Panc1 (cell line): Measurements from ENCODE around the gene NUDT3.

Experiments
- POLR2AphosphoS5 ChIP-seq: IDR thresholded peaks from 2 replicates; pipeline ENCODE4 v1.6.1; 2012; ENCODE audit warnings: mild to moderate bottlenecking, low read depth, low read length, moderate library complexity
- SIN3A ChIP-seq: IDR thresholded peaks from 2 replicates; pipeline ENCODE4 v1.6.1; 2012; ENCODE audit warnings: low read depth, mild to moderate bottlenecking, low read length, moderate library complexity, borderline replicate concordance; ENCODE audit not compliant: insufficient read depth
- TCF7L2 ChIP-seq: IDR thresholded peaks from 2 replicates; pipeline ENCODE4 v1.6.1; 2011; ENCODE audit warnings: mild to moderate bottlenecking, low read depth, low read length, inconsistent platforms
- TF ChIP-seq, protein P1 (sequence below): fragments of 450-650 bp; IDR thresholded peaks from 2 replicates; pipeline ENCODE4 v1.5.1; 2017; ENCODE audit warnings: mild to moderate bottlenecking
- TF ChIP-seq, protein P2 (sequence below), 2 experiments: IDR thresholded peaks; 2 replicates each; pipeline ENCODE4 v1.6.1; 2011 to 2012; ENCODE audit warnings: low read depth in 2 of 2, control low read depth in 1 of 2, low read length in 1 of 2, mild to moderate bottlenecking in 1 of 2, moderate library complexity in 1 of 2; ENCODE audit not compliant: insufficient read depth in 1 of 2

DNA sequence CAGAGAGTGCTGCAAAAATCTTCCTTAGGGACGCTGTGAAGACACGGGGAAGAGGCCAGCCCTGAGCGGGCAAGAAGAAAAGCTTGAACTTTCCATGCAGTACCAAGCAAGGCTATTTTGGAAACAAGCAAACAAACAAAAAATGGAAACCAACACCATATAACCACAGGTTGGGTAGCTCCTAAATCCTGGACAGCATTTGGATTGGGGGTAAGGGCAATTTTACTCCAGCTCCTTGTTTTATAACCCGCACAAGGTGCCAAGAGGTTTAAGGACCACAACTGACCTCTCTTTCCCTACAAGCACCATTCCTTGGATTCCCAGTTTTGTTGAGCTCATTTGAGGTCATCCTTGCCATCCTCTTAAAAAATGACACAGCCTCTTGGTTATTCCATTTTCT is 112.3 kb downstream of the NUDT3 start:
- TF ChIP-seq, protein P1, sequence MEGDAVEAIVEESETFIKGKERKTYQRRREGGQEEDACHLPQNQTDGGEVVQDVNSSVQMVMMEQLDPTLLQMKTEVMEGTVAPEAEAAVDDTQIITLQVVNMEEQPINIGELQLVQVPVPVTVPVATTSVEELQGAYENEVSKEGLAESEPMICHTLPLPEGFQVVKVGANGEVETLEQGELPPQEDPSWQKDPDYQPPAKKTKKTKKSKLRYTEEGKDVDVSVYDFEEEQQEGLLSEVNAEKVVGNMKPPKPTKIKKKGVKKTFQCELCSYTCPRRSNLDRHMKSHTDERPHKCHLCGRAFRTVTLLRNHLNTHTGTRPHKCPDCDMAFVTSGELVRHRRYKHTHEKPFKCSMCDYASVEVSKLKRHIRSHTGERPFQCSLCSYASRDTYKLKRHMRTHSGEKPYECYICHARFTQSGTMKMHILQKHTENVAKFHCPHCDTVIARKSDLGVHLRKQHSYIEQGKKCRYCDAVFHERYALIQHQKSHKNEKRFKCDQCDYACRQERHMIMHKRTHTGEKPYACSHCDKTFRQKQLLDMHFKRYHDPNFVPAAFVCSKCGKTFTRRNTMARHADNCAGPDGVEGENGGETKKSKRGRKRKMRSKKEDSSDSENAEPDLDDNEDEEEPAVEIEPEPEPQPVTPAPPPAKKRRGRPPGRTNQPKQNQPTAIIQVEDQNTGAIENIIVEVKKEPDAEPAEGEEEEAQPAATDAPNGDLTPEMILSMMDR: no peak
- TF ChIP-seq SIN3A (no peak), POLR2AphosphoS5 (no peak), TCF7L2 (no peak)
- TF ChIP-seq, protein P2, sequence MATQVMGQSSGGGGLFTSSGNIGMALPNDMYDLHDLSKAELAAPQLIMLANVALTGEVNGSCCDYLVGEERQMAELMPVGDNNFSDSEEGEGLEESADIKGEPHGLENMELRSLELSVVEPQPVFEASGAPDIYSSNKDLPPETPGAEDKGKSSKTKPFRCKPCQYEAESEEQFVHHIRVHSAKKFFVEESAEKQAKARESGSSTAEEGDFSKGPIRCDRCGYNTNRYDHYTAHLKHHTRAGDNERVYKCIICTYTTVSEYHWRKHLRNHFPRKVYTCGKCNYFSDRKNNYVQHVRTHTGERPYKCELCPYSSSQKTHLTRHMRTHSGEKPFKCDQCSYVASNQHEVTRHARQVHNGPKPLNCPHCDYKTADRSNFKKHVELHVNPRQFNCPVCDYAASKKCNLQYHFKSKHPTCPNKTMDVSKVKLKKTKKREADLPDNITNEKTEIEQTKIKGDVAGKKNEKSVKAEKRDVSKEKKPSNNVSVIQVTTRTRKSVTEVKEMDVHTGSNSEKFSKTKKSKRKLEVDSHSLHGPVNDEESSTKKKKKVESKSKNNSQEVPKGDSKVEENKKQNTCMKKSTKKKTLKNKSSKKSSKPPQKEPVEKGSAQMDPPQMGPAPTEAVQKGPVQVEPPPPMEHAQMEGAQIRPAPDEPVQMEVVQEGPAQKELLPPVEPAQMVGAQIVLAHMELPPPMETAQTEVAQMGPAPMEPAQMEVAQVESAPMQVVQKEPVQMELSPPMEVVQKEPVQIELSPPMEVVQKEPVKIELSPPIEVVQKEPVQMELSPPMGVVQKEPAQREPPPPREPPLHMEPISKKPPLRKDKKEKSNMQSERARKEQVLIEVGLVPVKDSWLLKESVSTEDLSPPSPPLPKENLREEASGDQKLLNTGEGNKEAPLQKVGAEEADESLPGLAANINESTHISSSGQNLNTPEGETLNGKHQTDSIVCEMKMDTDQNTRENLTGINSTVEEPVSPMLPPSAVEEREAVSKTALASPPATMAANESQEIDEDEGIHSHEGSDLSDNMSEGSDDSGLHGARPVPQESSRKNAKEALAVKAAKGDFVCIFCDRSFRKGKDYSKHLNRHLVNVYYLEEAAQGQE (IDR thresholded peaks at IDR 0.05; ENCODE audit: insufficient read depth in 1 of 2, low read depth in 2 of 2, low read length in 1 of 2): no peak
